ENCODE data around the gene MATN1.
"Not testable (repeated sequence)": the region's sequence is repeated elsewhere in the genome, so short reads cannot be mapped to it uniquely, and the experiment has no call there.

Gene MATN1

DNA sequence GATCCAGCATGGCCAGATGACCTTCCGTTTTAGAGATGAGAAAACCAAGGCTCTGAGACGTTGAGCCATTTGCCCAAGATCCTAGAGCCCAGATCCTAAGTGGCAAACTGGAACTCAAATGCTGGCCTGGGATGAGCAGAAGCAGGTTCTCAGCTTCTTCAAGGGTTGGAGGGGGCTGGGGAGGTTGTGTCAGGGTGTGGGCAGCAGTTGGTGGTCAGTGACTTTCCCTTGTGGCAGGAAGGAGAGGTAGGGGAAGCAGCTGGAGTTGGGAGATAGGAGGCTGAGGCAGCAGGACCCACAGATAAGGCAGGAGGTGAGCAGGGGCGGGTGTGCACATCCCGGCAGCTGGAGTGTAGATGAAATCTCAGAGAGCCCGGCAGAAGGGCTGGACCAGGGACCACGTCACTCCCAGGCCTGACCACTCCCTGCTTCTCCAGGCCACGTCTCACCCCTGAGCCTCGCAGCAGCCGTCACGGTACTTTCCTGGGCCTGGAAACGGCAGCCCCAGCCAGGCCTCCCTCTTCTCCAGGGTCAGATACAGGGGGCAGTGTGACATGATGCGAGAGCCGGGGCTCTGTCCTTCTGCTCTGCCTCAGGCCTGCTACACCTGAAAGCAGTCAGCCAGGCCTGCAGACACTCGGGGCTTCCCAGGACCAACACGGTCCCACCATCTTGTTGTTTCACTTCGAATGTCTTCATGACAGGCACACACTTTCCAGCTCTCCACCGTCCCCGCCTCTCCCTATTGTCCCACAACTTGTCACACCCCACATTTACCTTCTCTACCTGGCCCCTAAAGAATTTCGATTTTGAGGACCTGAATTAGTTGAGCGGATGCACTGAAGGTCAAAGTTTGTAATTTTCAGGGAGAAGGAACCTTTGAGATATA is 45.7 kb upstream of the MATN1 start:
- no peaks in the 10 kb centered on the region for H3K79me2 ChIP-seq (ENCODE audit: insufficient read depth, low read length)
- H3K4me1 ChIP-seq (ENCODE audit: insufficient read depth, low read length, severe bottlenecking) = peaks cover 9% of the 10 kb centered on the region
- no peak overlapping the region for H3K4me3 ChIP-seq (ENCODE audit: low read depth, low read length, poor library complexity, severe bottlenecking)
- H3K9me2 ChIP-seq (ENCODE audit: low read depth, low read length) = no peaks in the 10 kb centered on the region
- no peaks in the 10 kb centered on the region for H3F3A ChIP-seq (ENCODE audit: insufficient read depth, low read length)
- TF ChIP-seq EZH2 (IDR thresholded peaks at IDR 0.05; ENCODE audit: borderline replicate concordance, low read length) = no peak
- TF ChIP-seq, protein P1, sequence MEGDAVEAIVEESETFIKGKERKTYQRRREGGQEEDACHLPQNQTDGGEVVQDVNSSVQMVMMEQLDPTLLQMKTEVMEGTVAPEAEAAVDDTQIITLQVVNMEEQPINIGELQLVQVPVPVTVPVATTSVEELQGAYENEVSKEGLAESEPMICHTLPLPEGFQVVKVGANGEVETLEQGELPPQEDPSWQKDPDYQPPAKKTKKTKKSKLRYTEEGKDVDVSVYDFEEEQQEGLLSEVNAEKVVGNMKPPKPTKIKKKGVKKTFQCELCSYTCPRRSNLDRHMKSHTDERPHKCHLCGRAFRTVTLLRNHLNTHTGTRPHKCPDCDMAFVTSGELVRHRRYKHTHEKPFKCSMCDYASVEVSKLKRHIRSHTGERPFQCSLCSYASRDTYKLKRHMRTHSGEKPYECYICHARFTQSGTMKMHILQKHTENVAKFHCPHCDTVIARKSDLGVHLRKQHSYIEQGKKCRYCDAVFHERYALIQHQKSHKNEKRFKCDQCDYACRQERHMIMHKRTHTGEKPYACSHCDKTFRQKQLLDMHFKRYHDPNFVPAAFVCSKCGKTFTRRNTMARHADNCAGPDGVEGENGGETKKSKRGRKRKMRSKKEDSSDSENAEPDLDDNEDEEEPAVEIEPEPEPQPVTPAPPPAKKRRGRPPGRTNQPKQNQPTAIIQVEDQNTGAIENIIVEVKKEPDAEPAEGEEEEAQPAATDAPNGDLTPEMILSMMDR (IDR thresholded peaks at IDR 0.05; ENCODE audit: low read length) = no peak
- no peak overlapping the region for H3K27ac ChIP-seq (ENCODE audit: low read depth, low read length, poor library complexity, severe bottlenecking)
- no peaks in the 10 kb centered on the region for H3K9me3 ChIP-seq (ENCODE audit: low read length)
- no peaks in the 10 kb centered on the region for H3K27me3 ChIP-seq (ENCODE audit: insufficient read depth, low read length)
- no peaks in the 10 kb centered on the region for H4K20me1 ChIP-seq (ENCODE audit: insufficient read depth, low read length)
- no peak overlapping the region for H3K9ac ChIP-seq (ENCODE audit: low read length)
- no peak overlapping the region for H2AFZ ChIP-seq (ENCODE audit: low read length)
- H3K36me3 ChIP-seq (ENCODE audit: insufficient read depth, low read length) = no peaks in the 10 kb centered on the region
- no peak overlapping the region for H3K4me2 ChIP-seq (ENCODE audit: low read length)

DNA sequence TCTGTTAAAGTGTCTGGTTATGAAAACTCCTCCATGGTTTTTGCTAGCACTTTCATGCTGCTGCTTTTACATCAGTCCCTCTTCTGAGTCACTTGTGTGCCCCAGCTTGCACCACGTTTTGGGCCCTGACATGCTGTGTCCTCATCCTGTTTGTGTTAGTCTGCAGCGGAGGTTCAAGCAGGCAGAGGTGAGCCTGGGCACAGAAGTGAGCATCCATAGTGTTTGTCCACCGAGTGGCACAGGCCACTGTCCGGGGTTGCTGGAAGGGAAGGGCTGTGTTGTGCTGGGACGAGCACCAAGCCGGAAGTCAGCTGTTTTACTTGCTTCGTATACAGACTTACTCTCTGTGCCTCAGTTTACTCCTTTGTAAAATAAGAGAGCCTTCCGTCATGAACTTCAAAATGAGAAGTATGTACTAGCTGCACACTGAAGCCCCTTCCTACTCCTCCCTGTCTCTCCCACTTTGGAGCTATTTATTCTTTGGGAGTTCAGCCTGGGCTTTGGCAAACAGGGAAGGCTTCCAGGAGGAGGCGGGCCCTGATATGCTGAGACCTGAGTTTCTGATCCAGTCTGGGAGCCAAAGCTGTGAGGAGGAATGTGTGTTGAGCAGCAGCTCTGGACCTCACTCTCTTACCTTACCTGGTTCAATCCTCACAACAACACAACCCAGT is 44.9 kb upstream of the MATN1 start:
- no peak overlapping the region for H3K9ac ChIP-seq (ENCODE audit: low read length)
- H3K4me3 ChIP-seq (ENCODE audit: low read depth, low read length, poor library complexity, severe bottlenecking) = no peak overlapping the region
- H3K4me2 ChIP-seq (ENCODE audit: low read length) = no peak overlapping the region
- H3K9me2 ChIP-seq (ENCODE audit: low read depth, low read length) = no peaks in the 10 kb centered on the region
- no peak for TF ChIP-seq EZH2 (IDR thresholded peaks at IDR 0.05; ENCODE audit: borderline replicate concordance, low read length)
- TF ChIP-seq, protein P1 (IDR thresholded peaks at IDR 0.05; ENCODE audit: low read length) = no peak
- H4K20me1 ChIP-seq (ENCODE audit: insufficient read depth, low read length) = no peaks in the 10 kb centered on the region
- H3K36me3 ChIP-seq (ENCODE audit: insufficient read depth, low read length) = no peaks in the 10 kb centered on the region
- no peak overlapping the region for H3K27ac ChIP-seq (ENCODE audit: low read depth, low read length, poor library complexity, severe bottlenecking)
- H3K4me1 ChIP-seq (ENCODE audit: insufficient read depth, low read length, severe bottlenecking) = peaks cover 6% of the 10 kb centered on the region
- H3K79me2 ChIP-seq (ENCODE audit: insufficient read depth, low read length) = no peaks in the 10 kb centered on the region
- H3K9me3 ChIP-seq (ENCODE audit: low read length) = no peaks in the 10 kb centered on the region
- no peak overlapping the region for H2AFZ ChIP-seq (ENCODE audit: low read length)
- no peaks in the 10 kb centered on the region for H3K27me3 ChIP-seq (ENCODE audit: insufficient read depth, low read length)
- H3F3A ChIP-seq (ENCODE audit: insufficient read depth, low read length) = no peaks in the 10 kb centered on the region

DNA sequence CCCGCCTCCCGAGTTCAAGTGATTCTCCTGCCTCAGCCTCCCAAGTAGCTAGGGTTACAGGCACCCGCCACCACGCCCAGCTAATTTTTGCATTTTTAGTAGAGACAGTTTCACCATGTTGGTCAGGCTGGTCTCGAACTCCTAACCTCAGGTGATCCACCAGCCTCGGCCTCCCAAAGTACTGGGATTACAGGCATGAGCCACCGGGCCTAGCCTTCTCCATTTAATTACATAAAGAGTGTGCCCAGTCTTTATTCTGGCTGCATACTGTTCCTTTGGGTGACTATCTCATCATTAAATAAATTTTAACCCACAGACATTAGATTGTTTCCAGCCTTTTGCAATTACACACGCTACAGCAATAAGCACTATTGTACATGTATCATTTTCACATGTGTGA is 43.6 kb upstream of the MATN1 start:
- not testable (repeated sequence) for H3F3A ChIP-seq (ENCODE audit: insufficient read depth, low read length); H3K4me2 ChIP-seq (ENCODE audit: low read length); H3K9me3 ChIP-seq (ENCODE audit: low read length); H2AFZ ChIP-seq (ENCODE audit: low read length); H3K79me2 ChIP-seq (ENCODE audit: insufficient read depth, low read length); H3K9me2 ChIP-seq (ENCODE audit: low read depth, low read length); H3K4me1 ChIP-seq (ENCODE audit: insufficient read depth, low read length, severe bottlenecking); H3K27me3 ChIP-seq (ENCODE audit: insufficient read depth, low read length); H3K27ac ChIP-seq (ENCODE audit: low read depth, low read length, poor library complexity, severe bottlenecking); H4K20me1 ChIP-seq (ENCODE audit: insufficient read depth, low read length); H3K36me3 ChIP-seq (ENCODE audit: insufficient read depth, low read length); H3K9ac ChIP-seq (ENCODE audit: low read length); H3K4me3 ChIP-seq (ENCODE audit: low read depth, low read length, poor library complexity, severe bottlenecking)
